SK-N-MC (cell line): ENCODE results near the gene SRRT.
"Not testable (repeated sequence)": the region's sequence is repeated elsewhere in the genome, so short reads cannot be mapped to it uniquely, and the experiment has no call there.

Experiments used
- DNase-seq: peaks from one replicate; pipeline ENCODE4 v3.0.0-alpha.2; 2011; ENCODE audit warnings: low read depth, low spot score
- H3K27ac ChIP-seq: fragments of 200-600 bp; sonication (generic); 2 replicates; pipeline ENCODE4 v1.5.1; 2016; ENCODE audit warnings: mixed run types
- H3K36me3 ChIP-seq: fragments of 200-600 bp; sonication (generic); 2 replicates; pipeline ENCODE4 v1.6.1; 2017; ENCODE audit warnings: antibody characterized with exemption, low read length, mixed read lengths; ENCODE audit not compliant: insufficient read depth
- H3K4me3 ChIP-seq: fragments of 200-600 bp; sonication (generic); 2 replicates; pipeline ENCODE4 v1.5.1; 2016
- H3K9ac ChIP-seq: fragments of 200-600 bp; sonication (generic); 2 replicates; pipeline ENCODE4 v1.8.0; 2017; ENCODE audit warnings: mixed run types, mixed read lengths; ENCODE audit not compliant: insufficient read length
- H3K9me3 ChIP-seq: fragments of 200-600 bp; sonication (generic); 2 replicates; pipeline ENCODE4 v1.6.1; 2017; ENCODE audit warnings: low read depth, mild to moderate bottlenecking, antibody characterized with exemption, low read length, moderate library complexity, mixed read lengths
- EZH2 ChIP-seq: fragments of 200-600 bp; sonication (generic); IDR thresholded peaks from one replicate; pipeline ENCODE4 v1.6.1; 2017; ENCODE audit warnings: antibody characterized with exemption
- FOXP2 ChIP-seq: optimal IDR thresholded peaks from 2 replicates; pipeline ENCODE3; 2011; ENCODE audit warnings: mild to moderate bottlenecking, moderate library complexity; ENCODE audit not compliant: insufficient read depth; ENCODE audit errors: extremely low read length, control extremely low read depth
- POLR2AphosphoS5 ChIP-seq: IDR thresholded peaks from 2 replicates; pipeline ENCODE4 v1.6.1; 2012; ENCODE audit warnings: mild to moderate bottlenecking, low read depth, low read length, borderline replicate concordance

Gene SRRT

GRCh38 chr7:100921039-100921438 lies 46.1 kb downstream of the SRRT start:
- TF ChIP-seq EZH2 (no peak), FOXP2 (no peak), POLR2AphosphoS5 (no peak)
- H3K9me3 ChIP-seq: no peaks in the 10 kb centered on the region

GRCh38 chr7:100923616-100924015 lies 48.7 kb downstream of the SRRT start:
- not testable (repeated sequence) for H3K9ac ChIP-seq, H3K9me3 ChIP-seq, DNase-seq, H3K36me3 ChIP-seq, H3K4me3 ChIP-seq, H3K27ac ChIP-seq

More at GRCh38 chr7:100921039-100921438, 46.1 kb downstream of the SRRT start:
- DNase-seq: no peak
- Histone ChIP-seq H3K27ac (no peak overlapping the region), H3K36me3 (no peaks in the 10 kb centered on the region), H3K4me3 (no peak overlapping the region), H3K9ac (no peak overlapping the region)

- no peaks in the 10 kb centered on the region for H3K9me3 ChIP-seq
- H3K27ac ChIP-seq: no peak overlapping the region
- TF ChIP-seq FOXP2 (no peak), POLR2AphosphoS5 (no peak), EZH2 (no peak)
- no peak overlapping the region for H3K4me3 ChIP-seq
- H3K9ac ChIP-seq: no peak overlapping the region
- no peak for DNase-seq
- H3K36me3 ChIP-seq: no peaks in the 10 kb centered on the region
Measured at GRCh38 chr7:100929808-100930174, 54.9 kb downstream of the SRRT start.

GRCh38 chr7:100933734-100934133 lies 58.8 kb downstream of the SRRT start:
- TF ChIP-seq FOXP2 (no peak), EZH2 (no peak), POLR2AphosphoS5 (no peak)
- Histone ChIP-seq H3K27ac (no peak overlapping the region), H3K9ac (no peak overlapping the region), H3K9me3 (no peaks in the 10 kb centered on the region), H3K4me3 (no peak overlapping the region), H3K36me3 (no peaks in the 10 kb centered on the region)
- no peak for DNase-seq

- H3K27ac ChIP-seq, H3K9ac ChIP-seq, H3K4me3 ChIP-seq, DNase-seq, H3K9me3 ChIP-seq, H3K36me3 ChIP-seq: not testable (repeated sequence)
Measured at GRCh38 chr7:100935381-100935780, 60.5 kb downstream of the SRRT start.

GRCh38 chr7:100936167-100936566 lies 61.3 kb downstream of the SRRT start:
- not testable (repeated sequence) for H3K9ac ChIP-seq

More at GRCh38 chr7:100936167-100936566, 61.3 kb downstream of the SRRT start:
- not testable (repeated sequence) for DNase-seq, H3K27ac ChIP-seq, H3K9me3 ChIP-seq, H3K4me3 ChIP-seq, H3K36me3 ChIP-seq
